HPDE6-E6E7 (cell line): Measurements from ENCODE around the gene SUMF1.

Experiments used
- DNase-seq: peaks from one replicate; pipeline ENCODE4 v3.0.0; 2011; ENCODE audit warnings: missing footprints; ENCODE audit errors: extremely low spot score

The SUMF1 gene

GRCh38 chr3:4416427-4416945, 50.6 kb downstream of the SUMF1 start:
- DNase-seq, result no peak

DNA sequence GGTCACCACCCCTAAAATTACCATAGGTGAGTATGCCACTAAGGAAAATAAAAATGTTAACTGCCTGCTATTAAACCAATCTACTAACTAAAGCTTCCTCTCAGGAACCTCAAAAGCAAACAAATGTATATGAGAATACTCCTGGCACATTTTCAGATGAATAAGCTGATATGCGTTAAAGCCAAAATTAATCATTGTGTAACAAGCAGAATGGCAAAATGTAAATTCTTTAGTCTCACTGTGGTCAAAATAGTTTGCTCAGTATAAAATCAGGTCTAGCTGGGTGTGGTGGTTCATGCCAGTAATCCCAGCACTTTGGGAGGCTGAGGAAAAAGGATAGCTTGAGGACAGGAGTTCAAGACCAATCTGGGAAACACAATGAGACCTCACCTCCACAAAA, 53.6 kb downstream of the SUMF1 start:
- DNase-seq, result no peak

GRCh38 chr3:4411833-4412232, 55.2 kb downstream of the SUMF1 start:
- no peak for DNase-seq

GRCh38 chr3:4411236-4411635, 55.8 kb downstream of the SUMF1 start:
- DNase-seq, result no peak

- no peak for DNase-seq
Measured at GRCh38 chr3:4410606-4411005, 56.5 kb downstream of the SUMF1 start.

- DNase-seq, result no peak
Measured at GRCh38 chr3:4409971-4410573, 57.0 kb downstream of the SUMF1 start.

GRCh38 chr3:4409415-4409814, 57.7 kb downstream of the SUMF1 start:
- no peak for DNase-seq

- no peak for DNase-seq
Measured at GRCh38 chr3:4408958-4409357, 58.1 kb downstream of the SUMF1 start.

GRCh38 chr3:4407941-4408340, 59.1 kb downstream of the SUMF1 start:
- no peak for DNase-seq

DNA sequence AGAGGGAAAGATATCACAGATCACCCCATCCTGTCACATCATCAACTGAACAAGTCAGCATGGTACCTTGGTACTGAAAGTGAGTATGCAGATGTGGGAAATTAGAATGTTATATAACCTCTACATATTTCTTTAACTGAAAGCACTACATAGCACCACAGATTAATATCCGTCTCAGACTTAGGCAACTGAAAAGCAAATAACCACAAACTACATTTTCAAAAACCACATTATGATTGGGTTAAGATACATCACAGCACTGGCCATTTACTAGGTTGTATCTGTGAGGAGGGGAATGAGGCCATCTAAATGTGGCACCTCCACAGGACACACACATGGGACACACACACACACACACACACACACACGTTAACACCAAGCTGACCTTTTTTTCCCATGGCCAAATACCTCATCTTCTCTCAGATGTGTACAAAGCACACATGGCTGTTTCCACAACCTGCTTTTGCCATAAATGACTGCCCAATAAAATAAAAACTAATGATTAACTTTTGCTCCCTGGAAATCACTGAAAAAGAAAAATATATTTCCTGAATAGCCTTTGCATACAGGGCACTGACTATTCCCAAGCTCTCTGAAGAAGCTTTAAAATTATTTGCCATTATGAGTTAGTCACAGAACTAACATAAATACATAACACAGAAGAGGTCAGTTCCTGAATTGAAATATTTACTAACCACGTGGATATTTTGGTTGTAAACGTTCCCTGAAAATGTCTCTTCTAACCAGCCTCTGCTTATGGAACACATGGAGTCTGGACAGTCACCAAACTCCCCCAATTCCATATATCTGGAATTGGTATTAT, 60.1 kb downstream of the SUMF1 start:
- DNase-seq, result no peak

GRCh38 chr3:4404881-4405280, 62.2 kb downstream of the SUMF1 start:
- no peak for DNase-seq

DNA sequence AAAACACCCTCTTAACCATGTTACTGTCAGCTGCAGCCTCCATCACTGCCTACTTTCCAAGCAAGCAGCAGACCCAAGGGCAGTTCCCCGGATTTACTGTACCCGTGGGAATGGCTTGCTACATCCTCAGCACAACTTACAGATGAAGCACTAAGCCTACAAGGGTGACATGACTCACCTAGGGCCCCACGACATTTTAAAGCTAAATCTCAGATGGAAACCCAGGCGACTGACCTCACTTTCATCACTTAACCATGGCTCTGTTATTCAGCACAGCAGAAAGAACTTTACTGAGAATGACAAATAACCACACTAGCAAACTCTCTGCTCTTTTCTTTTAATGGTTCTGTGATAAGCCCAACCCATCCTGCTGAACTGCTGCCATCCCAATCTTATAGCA, 65.6 kb downstream of the SUMF1 start:
- no peak for DNase-seq

GRCh38 chr3:4399476-4399875, 67.6 kb downstream of the SUMF1 start:
- DNase-seq, result no peak

DNA sequence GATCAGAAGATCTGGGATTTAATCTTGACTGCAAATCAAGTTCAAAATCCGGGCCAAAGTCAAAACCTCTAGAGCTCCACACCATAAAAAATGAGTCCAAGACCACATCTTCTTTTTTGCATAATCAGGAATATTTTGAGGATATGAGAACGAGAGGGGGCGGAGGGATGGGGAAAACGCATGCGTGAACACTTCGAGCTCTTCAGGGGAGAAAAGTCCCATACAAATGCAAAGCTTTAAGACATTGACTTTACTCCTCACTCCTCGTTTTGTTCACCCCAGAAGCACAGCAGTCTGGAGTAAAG, 68.2 kb downstream of the SUMF1 start:
- DNase-seq, result no peak

DNA sequence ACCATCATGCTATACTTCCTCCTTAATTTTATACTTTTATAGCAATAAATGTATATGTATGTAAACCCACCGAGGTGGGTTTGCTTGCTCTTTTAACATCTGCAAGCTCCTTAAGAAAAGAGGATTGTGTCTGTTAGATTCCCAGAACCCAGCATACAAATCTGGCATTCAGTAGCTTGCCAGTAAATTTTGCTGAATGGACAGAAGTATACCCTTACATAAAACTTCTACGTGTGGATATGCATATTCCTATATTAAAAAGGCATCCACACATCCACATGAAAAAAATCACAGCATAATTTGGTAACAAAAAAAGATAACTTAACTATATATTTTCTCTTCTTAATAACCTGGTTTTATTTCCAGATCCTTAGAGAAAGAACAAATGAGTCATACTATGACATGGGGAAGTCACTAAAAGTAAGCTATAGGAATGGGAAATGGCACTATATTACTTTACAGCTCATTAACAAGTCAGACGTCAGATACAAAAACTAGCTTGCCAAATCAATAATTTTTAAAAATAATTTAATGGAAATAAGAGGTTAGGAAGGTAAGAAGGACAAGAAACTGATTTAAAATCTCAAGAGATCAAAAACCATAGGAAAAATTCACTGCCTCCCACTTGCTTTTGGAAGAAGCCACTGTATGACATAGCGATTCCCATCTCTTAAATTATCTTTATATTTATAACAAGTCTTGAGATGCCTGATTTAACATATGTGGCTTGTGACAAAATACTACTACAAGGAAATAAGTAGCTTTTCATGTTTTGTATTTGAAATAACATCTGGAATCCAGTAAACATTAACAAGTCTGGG, 68.7 kb downstream of the SUMF1 start:
- DNase-seq, result no peak

DNA sequence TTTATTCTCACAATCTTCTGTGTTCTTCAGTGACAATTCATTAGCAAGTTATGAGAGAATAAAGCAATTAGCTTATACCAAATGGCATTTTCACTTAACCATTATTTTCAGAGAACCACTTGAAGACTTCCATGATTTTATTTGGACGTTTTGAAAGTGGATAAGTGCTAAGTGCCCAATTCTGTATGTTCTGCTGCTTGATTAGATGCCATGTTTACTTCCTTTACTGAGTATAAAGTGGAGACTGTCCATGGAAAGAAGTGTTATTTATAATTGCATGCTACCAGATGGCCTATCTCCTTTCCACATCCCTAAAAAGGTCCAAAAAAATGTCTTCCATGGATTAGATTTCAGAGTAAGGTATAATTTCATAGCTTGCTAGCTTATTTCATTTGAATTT, 69.6 kb downstream of the SUMF1 start:
- DNase-seq, result no peak

- DNase-seq, result no peak
Measured at GRCh38 chr3:4396542-4396941, 70.5 kb downstream of the SUMF1 start.

- no peak for DNase-seq
Measured at GRCh38 chr3:4396006-4396405, 71.1 kb downstream of the SUMF1 start.

- DNase-seq, result no peak
Measured at GRCh38 chr3:4395448-4395847, 71.6 kb downstream of the SUMF1 start.

GRCh38 chr3:4394567-4394966, 72.5 kb downstream of the SUMF1 start:
- no peak for DNase-seq

- no peak for DNase-seq
Measured at GRCh38 chr3:4394048-4394447, 73.0 kb downstream of the SUMF1 start.

GRCh38 chr3:4392992-4393391, 74.1 kb downstream of the SUMF1 start:
- DNase-seq, result no peak
